GM13976 (cell line): ENCODE data around the gene NEMP1.

Source experiments
- DNase-seq: peaks from one replicate; pipeline ENCODE4 v3.0.0; 2012; ENCODE audit warnings: low spot score
- CTCF ChIP-seq: IDR thresholded peaks from 2 replicates; pipeline ENCODE4 v1.5.1; 2012; ENCODE audit warnings: borderline replicate concordance, mild to moderate bottlenecking; ENCODE audit not compliant: insufficient read depth; ENCODE audit errors: extremely low read depth, missing control alignments, control extremely low read depth
- in situ Hi-C: fragments of 300-500 bp; cut with MboI; formaldehyde crosslinking; loops from one replicate; pipeline ENCODE4 v1.12.0; 2022; ENCODE audit warnings: low sequenced_read_pairs, mixed read lengths, inconsistent platforms; ENCODE audit not compliant: unreplicated experiment

Gene NEMP1

DNA sequence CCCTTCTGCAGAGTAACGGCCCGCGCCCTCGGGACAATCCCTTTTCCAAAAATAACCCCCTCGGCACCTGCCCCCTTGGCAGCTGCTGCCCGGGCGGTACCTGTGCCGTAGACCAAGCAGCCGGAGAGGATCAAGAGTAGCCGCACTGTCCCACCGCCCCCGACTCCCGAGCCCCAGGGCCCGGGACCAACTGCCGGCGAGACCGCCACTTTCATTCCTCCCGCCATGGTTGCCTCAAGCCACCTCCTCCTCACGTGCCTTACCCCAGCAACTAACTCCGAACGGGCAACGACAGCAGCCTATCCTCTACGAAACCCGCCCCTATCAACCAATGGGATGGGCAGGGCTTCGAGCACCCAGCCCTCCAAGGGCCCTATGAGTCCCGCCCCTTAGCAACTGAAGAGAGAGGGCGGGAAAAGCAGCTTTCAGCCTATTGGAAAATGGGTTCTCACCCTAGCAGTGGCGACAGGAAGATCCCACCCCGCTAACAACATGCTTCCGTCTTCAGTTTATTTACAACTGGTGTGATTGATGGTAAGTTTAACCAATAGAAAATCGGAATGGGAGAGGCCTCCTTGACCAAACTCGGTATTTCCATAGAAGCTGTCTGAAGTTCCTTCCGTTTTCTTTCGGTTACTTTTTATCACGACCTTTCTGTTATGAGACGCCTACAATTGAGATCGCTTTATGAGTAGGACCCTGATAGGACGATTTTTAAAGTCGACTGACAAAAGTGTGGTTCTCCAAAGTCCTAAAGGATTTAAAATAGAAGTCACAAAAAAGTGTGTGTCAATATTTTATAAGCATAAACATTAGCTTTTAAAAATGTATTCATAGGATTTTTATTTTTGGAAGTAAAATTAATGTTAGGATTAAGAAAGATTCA lies at the start of gene NEMP1:
Gene NEMP1, minus strand, starts transcription at position 273 of the 886 bp plus-strand sequence. Its CDS starts 46 bp downstream, at position 227.
- TF ChIP-seq CTCF: no peak
- in situ Hi-C loops: no loop called here
- DNase-seq: peak; percentile 97

DNA sequence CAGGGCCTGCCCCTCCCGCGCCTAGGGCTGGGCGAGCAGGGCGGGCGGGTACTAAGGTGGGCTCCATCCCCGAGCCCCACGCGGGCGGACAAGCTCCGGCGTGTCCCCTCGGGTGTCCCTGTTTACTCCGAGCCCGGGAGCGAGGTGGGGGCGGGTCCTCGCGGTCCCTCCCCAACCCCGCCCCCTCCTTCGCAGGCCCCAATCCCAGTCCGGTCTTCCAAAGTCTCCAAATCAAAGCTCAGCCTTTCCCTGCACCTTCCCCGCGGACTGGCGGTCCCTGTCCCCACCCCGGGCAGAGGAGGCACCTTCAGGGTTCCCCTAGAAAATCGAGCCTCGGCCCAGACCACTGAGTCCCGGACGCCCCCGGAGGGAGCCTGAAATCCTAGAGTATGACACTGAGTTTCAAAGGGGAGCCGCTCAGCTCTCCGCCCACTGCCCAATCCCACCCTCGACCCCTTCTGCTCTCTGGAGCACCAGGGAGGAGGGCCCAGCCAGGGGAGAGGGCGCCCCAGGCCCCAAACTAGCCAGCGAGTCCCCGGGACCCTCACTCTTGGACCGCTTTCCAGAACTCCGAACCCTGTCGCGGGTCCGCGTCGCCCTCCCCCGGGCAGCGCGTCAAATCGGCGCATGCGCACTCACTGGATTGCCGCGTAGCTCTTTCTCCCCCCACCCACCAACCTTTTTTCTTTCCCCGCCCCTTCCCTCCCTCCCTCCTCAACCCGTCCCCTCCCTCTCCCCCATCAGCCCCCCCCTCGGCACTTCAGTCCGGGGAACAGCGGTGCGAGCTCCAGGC lies 49.3 kb upstream of the NEMP1 start, which contains the start of gene LRP1:
Gene LRP1, plus strand, starts transcription at position 758 of the 793 bp plus-strand sequence. CDS start 482 bp downstream, outside the sequence.
- DNase-seq: peak; percentile 91
- no peak for TF ChIP-seq CTCF
- in situ Hi-C loops: no loop called here

GRCh38 chr12:57127101-57127725 lies 48.6 kb upstream of the NEMP1 start:
- DNase-seq: peak; percentile 58
- TF ChIP-seq CTCF: peak; percentile 26
- in situ Hi-C loops: no loop called here

GRCh38 chr12:57126561-57126960 lies 48.0 kb upstream of the NEMP1 start:
- no peak for DNase-seq
- no peak for TF ChIP-seq CTCF
- in situ Hi-C loops: no loop called here

GRCh38 chr12:57126061-57126460 lies 47.5 kb upstream of the NEMP1 start:
- no peak for TF ChIP-seq CTCF
- in situ Hi-C loops: no loop called here
- no peak for DNase-seq

DNA sequence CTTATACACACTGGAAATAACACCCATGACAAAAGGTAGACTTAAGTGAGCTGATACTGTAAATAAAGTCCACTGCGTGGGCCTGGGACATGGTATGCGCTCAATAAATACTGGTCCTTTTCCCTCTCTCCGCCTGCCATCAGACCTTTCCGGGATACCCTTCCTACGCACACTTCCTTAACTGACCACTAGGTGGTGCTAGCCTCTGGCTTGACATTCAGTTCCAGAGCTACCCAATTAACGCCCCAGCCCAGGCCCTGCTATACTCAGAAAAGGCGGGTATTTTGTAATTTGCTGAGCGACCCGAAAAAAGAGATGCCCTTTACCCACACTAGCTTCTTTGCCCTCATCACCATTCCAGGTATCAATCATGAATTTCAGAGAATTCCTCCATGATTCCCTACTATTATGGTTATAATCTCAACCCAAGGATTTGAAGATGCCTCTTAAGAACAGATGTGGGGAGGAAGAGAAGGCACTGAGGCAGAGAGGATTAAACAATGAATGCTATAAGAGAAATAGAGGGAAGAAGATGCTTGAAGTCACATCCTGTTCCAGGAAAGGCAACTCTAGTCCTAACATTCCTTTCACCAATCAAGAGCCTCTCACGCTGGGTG lies 45.8 kb upstream of the NEMP1 start:
- peak; percentile 94 for TF ChIP-seq CTCF
- in situ Hi-C loops: loop anchor here (5.0 kb wide), 1 partner anchor 53 kb away; no protein-coding TSS in a partner anchor
- DNase-seq: peak; percentile 78
